GM23338 (cell line): Measurements from ENCODE around the gene BICD2. TPM values are rescaled to one million over a fixed set of nuclear protein-coding genes. Genes with fewer than 3 reads are reported as not detected.

Experiments
- ATAC-seq: fragments of 200-7000 bp; cut with Tn5 transposase; 3 replicates; pipeline ENCODE4 v1.9.1; 2020
- DNase-seq: peaks from one replicate; pipeline ENCODE4 v3.0.0-alpha.2; 2015; ENCODE audit warnings: low spot score
- H2AFZ ChIP-seq: fragments of 200-600 bp; sonication (generic); 2 replicates; pipeline ENCODE4 v1.8.0; 2016; ENCODE audit warnings: antibody characterized with exemption, mild to moderate bottlenecking, moderate library complexity
- H3F3A ChIP-seq: fragments of 200-600 bp; sonication (generic); replicated peaks from 2 replicates; pipeline ENCODE4 v1.8.0; 2017; ENCODE audit warnings: antibody characterized with exemption, mixed run types, low read depth
- H3K27ac ChIP-seq: fragments of 200-600 bp; sonication (generic); 2 replicates; pipeline ENCODE4 v1.6.1; 2016; ENCODE audit warnings: low read depth
- H3K27me3 ChIP-seq: fragments of 200-600 bp; sonication (generic); 2 replicates; pipeline ENCODE4 v1.8.0; 2016; ENCODE audit warnings: mild to moderate bottlenecking, mixed run types, moderate library complexity; ENCODE audit not compliant: insufficient read depth
- H3K36me3 ChIP-seq: fragments of 200-600 bp; sonication (generic); 2 replicates; pipeline ENCODE4 v1.8.0; 2016; ENCODE audit warnings: mild to moderate bottlenecking; ENCODE audit not compliant: insufficient read depth
- H3K4me1 ChIP-seq: fragments of 200-600 bp; sonication (generic); 2 replicates; pipeline ENCODE4 v1.8.0; 2016; ENCODE audit warnings: mild to moderate bottlenecking, moderate library complexity; ENCODE audit not compliant: insufficient read depth
- H3K4me2 ChIP-seq: fragments of 200-600 bp; sonication (generic); 2 replicates; pipeline ENCODE4 v1.7.1; 2017; ENCODE audit warnings: mixed run types
- H3K4me3 ChIP-seq: fragments of 200-600 bp; sonication (generic); 2 replicates; pipeline ENCODE4 v1.6.1; 2016; ENCODE audit warnings: mixed run types
- H3K79me2 ChIP-seq: fragments of 200-600 bp; sonication (generic); replicated peaks from 2 replicates; pipeline ENCODE4 v1.8.0; 2017; ENCODE audit warnings: mild to moderate bottlenecking; ENCODE audit not compliant: insufficient read depth
- H3K9me2 ChIP-seq: fragments of 200-600 bp; sonication (generic); 2 replicates; pipeline ENCODE4 v1.8.0; 2017; ENCODE audit not compliant: insufficient read depth
- H4K20me1 ChIP-seq: fragments of 200-600 bp; sonication (generic); replicated peaks from 2 replicates; pipeline ENCODE4 v1.8.0; 2017; ENCODE audit warnings: mild to moderate bottlenecking; ENCODE audit not compliant: insufficient read depth
- H3K27ac Mint-ChIP-seq: 2 replicates; pipeline ENCODE4 v1.8.0; 2020; ENCODE audit warnings: inconsistent platforms, mild to moderate bottlenecking, moderate library complexity, mixed read lengths
- H3K27me3 Mint-ChIP-seq: 3 replicates; pipeline ENCODE4 v1.8.0; 2022; ENCODE audit warnings: low read depth, mild to moderate bottlenecking, moderate library complexity, mixed read lengths, inconsistent platforms; ENCODE audit not compliant: insufficient read depth, poor library complexity
- H3K36me3 Mint-ChIP-seq: 3 replicates; pipeline ENCODE4 v1.8.0; 2021; ENCODE audit warnings: low read depth, mild to moderate bottlenecking, inconsistent platforms, moderate library complexity, mixed read lengths
- H3K4me1 Mint-ChIP-seq: 3 replicates; pipeline ENCODE4 v1.8.0; 2020; ENCODE audit warnings: mild to moderate bottlenecking, inconsistent platforms, mixed read lengths
- H3K4me3 Mint-ChIP-seq: 3 replicates; pipeline ENCODE4 v1.8.0; 2021; ENCODE audit warnings: moderate library complexity, mild to moderate bottlenecking, inconsistent platforms, mixed read lengths
- H3K9me3 Mint-ChIP-seq: 3 replicates; pipeline ENCODE4 v1.8.0; 2020; ENCODE audit warnings: moderate library complexity, mild to moderate bottlenecking, inconsistent platforms, mixed read lengths
- CREB1 ChIP-seq: fragments of 250-450 bp; sonication (Bioruptor Pico); IDR thresholded peaks from 2 replicates; pipeline ENCODE4 v1.5.0; 2020; ENCODE audit warnings: low read depth, mild to moderate bottlenecking, moderate library complexity
- EZH2 ChIP-seq: fragments of 200-600 bp; sonication (generic); IDR thresholded peaks from one replicate; pipeline ENCODE4 v1.8.0; 2017; ENCODE audit warnings: antibody characterized with exemption, mild to moderate bottlenecking, low read depth; ENCODE audit not compliant: unreplicated experiment
- EZH2phosphoT487 ChIP-seq: fragments of 200-600 bp; sonication (generic); IDR thresholded peaks from one replicate; pipeline ENCODE4 v1.8.1; 2018; ENCODE audit warnings: antibody characterized with exemption; ENCODE audit not compliant: unreplicated experiment
- JUNB ChIP-seq: IDR thresholded peaks from one replicate; pipeline ENCODE4 v1.6.1; 2016; ENCODE audit warnings: antibody characterized with exemption; ENCODE audit not compliant: unreplicated experiment
- NANOG ChIP-seq: IDR thresholded peaks from 2 replicates; pipeline ENCODE4 v1.6.1; 2016; ENCODE audit warnings: antibody characterized with exemption, borderline replicate concordance
- POLR2AphosphoS5 ChIP-seq: IDR thresholded peaks from 2 replicates; pipeline ENCODE4 v1.6.1; 2016; ENCODE audit warnings: antibody characterized with exemption, low read depth
- STAT1 ChIP-seq: IDR thresholded peaks from one replicate; pipeline ENCODE4 v1.6.1; 2016; ENCODE audit warnings: antibody characterized with exemption; ENCODE audit not compliant: unreplicated experiment
- ZNF114 ChIP-seq: fragments of 250-450 bp; sonication (Bioruptor Pico); IDR thresholded peaks from 2 replicates; pipeline ENCODE4 v1.5.0; 2020; ENCODE audit warnings: mild to moderate bottlenecking, moderate library complexity
- ZNF331 ChIP-seq: fragments of 250-450 bp; sonication (Bioruptor Pico); IDR thresholded peaks from 2 replicates; pipeline ENCODE4 v1.5.0; 2020; ENCODE audit warnings: low read depth, mild to moderate bottlenecking, moderate library complexity
- polyA plus RNA-seq: library from polyadenylated mRNA; unstranded; fragments of >200 nt; fragmentation: Nextera tagmentation; extraction: Ambion mirVana; gene quantifications from 2 replicates; pipeline ENCODE4 v1.2.1, GENCODE V29; 2016
- total RNA-seq: library from RNA; depleted of rRNA; stranded (reverse); fragments of >200 nt; shearing (Covaris generic); gene quantifications from 2 replicates; pipeline ENCODE4 v1.2.3, GENCODE V29; 2014
- TF ChIP-seq, protein P1 (sequence below): IDR thresholded peaks from 2 replicates; pipeline ENCODE4 v1.6.1; 2016; ENCODE audit warnings: antibody characterized with exemption
- TF ChIP-seq, protein P2 (sequence below): IDR thresholded peaks from one replicate; pipeline ENCODE4 v1.6.1; 2018; ENCODE audit warnings: antibody characterized with exemption; ENCODE audit not compliant: unreplicated experiment
- TF ChIP-seq, protein P3 (sequence below), 2 experiments: fragments of 200-600 bp in 1 of 2; sonication (generic) in 1 of 2; conservative IDR thresholded peaks; 2 replicates each; pipeline versions ENCODE4 v1.5.1 to v1.6.1; 2016 to 2017; ENCODE audit warnings: antibody characterized with exemption in 2 of 2, low read depth in 2 of 2, mild to moderate bottlenecking in 2 of 2, moderate library complexity in 1 of 2
- TF ChIP-seq, protein P4 (sequence below): fragments of 250-450 bp; sonication (Bioruptor Pico); IDR thresholded peaks from 2 replicates; pipeline ENCODE4 v1.5.0; 2020; ENCODE audit warnings: mild to moderate bottlenecking, moderate library complexity

The BICD2 gene
- total and polyA plus RNA-seq, 2 experiments from 2014 or later = 8.7 to 34.3 TPM

DNA sequence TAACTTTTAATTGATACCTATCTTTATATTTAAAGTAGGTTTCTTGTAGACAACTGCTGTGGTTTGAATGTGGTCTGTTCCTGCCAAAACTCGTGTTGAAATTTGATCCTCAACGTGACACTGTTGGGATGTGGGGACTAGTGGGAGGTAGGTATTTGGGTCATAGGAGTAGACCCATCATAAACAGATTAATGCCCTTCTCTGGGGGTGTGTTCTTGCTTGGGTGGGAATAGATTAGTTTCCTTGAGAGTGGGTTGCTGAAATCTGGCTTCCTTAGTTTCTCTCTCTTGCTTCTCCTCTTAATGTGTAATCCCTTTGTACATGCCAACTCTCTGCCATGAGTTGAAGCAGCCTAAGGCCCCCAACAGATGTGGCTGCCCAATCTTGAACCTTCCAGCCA is 60.1 kb downstream of the BICD2 start:
- no peaks in the 10 kb centered on the region for H3K9me3 Mint-ChIP-seq
- no peak overlapping the region for H3K4me2 ChIP-seq
- no peak for ATAC-seq
- H3K9me2 ChIP-seq = no peaks in the 10 kb centered on the region
- DNase-seq = no peak
- no peaks in the 10 kb centered on the region for H3K79me2 ChIP-seq
- no peak overlapping the region for H3K4me3 Mint-ChIP-seq
- H3K27me3 ChIP-seq = no peaks in the 10 kb centered on the region
- H2AFZ ChIP-seq = no peak overlapping the region
- H3F3A ChIP-seq = no peaks in the 10 kb centered on the region
- H3K27me3 Mint-ChIP-seq = peaks cover 2% of the 10 kb centered on the region
- H3K27ac Mint-ChIP-seq = no peak overlapping the region
- TF ChIP-seq STAT1 = no peak
- TF ChIP-seq, protein P1, sequence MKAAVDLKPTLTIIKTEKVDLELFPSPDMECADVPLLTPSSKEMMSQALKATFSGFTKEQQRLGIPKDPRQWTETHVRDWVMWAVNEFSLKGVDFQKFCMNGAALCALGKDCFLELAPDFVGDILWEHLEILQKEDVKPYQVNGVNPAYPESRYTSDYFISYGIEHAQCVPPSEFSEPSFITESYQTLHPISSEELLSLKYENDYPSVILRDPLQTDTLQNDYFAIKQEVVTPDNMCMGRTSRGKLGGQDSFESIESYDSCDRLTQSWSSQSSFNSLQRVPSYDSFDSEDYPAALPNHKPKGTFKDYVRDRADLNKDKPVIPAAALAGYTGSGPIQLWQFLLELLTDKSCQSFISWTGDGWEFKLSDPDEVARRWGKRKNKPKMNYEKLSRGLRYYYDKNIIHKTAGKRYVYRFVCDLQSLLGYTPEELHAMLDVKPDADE = no peak
- TF ChIP-seq, protein P2, sequence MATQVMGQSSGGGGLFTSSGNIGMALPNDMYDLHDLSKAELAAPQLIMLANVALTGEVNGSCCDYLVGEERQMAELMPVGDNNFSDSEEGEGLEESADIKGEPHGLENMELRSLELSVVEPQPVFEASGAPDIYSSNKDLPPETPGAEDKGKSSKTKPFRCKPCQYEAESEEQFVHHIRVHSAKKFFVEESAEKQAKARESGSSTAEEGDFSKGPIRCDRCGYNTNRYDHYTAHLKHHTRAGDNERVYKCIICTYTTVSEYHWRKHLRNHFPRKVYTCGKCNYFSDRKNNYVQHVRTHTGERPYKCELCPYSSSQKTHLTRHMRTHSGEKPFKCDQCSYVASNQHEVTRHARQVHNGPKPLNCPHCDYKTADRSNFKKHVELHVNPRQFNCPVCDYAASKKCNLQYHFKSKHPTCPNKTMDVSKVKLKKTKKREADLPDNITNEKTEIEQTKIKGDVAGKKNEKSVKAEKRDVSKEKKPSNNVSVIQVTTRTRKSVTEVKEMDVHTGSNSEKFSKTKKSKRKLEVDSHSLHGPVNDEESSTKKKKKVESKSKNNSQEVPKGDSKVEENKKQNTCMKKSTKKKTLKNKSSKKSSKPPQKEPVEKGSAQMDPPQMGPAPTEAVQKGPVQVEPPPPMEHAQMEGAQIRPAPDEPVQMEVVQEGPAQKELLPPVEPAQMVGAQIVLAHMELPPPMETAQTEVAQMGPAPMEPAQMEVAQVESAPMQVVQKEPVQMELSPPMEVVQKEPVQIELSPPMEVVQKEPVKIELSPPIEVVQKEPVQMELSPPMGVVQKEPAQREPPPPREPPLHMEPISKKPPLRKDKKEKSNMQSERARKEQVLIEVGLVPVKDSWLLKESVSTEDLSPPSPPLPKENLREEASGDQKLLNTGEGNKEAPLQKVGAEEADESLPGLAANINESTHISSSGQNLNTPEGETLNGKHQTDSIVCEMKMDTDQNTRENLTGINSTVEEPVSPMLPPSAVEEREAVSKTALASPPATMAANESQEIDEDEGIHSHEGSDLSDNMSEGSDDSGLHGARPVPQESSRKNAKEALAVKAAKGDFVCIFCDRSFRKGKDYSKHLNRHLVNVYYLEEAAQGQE = no peak
- TF ChIP-seq JUNB = no peak
- TF ChIP-seq ZNF331 (CRISPR knock-in tag) = no peak
- TF ChIP-seq, protein P3, sequence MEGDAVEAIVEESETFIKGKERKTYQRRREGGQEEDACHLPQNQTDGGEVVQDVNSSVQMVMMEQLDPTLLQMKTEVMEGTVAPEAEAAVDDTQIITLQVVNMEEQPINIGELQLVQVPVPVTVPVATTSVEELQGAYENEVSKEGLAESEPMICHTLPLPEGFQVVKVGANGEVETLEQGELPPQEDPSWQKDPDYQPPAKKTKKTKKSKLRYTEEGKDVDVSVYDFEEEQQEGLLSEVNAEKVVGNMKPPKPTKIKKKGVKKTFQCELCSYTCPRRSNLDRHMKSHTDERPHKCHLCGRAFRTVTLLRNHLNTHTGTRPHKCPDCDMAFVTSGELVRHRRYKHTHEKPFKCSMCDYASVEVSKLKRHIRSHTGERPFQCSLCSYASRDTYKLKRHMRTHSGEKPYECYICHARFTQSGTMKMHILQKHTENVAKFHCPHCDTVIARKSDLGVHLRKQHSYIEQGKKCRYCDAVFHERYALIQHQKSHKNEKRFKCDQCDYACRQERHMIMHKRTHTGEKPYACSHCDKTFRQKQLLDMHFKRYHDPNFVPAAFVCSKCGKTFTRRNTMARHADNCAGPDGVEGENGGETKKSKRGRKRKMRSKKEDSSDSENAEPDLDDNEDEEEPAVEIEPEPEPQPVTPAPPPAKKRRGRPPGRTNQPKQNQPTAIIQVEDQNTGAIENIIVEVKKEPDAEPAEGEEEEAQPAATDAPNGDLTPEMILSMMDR (conservative IDR thresholded peaks at IDR 0.05; ENCODE audit: low read depth in 2 of 2) = no peak
- TF ChIP-seq CREB1 = no peak
- no peak for TF ChIP-seq NANOG
- TF ChIP-seq, protein P4, sequence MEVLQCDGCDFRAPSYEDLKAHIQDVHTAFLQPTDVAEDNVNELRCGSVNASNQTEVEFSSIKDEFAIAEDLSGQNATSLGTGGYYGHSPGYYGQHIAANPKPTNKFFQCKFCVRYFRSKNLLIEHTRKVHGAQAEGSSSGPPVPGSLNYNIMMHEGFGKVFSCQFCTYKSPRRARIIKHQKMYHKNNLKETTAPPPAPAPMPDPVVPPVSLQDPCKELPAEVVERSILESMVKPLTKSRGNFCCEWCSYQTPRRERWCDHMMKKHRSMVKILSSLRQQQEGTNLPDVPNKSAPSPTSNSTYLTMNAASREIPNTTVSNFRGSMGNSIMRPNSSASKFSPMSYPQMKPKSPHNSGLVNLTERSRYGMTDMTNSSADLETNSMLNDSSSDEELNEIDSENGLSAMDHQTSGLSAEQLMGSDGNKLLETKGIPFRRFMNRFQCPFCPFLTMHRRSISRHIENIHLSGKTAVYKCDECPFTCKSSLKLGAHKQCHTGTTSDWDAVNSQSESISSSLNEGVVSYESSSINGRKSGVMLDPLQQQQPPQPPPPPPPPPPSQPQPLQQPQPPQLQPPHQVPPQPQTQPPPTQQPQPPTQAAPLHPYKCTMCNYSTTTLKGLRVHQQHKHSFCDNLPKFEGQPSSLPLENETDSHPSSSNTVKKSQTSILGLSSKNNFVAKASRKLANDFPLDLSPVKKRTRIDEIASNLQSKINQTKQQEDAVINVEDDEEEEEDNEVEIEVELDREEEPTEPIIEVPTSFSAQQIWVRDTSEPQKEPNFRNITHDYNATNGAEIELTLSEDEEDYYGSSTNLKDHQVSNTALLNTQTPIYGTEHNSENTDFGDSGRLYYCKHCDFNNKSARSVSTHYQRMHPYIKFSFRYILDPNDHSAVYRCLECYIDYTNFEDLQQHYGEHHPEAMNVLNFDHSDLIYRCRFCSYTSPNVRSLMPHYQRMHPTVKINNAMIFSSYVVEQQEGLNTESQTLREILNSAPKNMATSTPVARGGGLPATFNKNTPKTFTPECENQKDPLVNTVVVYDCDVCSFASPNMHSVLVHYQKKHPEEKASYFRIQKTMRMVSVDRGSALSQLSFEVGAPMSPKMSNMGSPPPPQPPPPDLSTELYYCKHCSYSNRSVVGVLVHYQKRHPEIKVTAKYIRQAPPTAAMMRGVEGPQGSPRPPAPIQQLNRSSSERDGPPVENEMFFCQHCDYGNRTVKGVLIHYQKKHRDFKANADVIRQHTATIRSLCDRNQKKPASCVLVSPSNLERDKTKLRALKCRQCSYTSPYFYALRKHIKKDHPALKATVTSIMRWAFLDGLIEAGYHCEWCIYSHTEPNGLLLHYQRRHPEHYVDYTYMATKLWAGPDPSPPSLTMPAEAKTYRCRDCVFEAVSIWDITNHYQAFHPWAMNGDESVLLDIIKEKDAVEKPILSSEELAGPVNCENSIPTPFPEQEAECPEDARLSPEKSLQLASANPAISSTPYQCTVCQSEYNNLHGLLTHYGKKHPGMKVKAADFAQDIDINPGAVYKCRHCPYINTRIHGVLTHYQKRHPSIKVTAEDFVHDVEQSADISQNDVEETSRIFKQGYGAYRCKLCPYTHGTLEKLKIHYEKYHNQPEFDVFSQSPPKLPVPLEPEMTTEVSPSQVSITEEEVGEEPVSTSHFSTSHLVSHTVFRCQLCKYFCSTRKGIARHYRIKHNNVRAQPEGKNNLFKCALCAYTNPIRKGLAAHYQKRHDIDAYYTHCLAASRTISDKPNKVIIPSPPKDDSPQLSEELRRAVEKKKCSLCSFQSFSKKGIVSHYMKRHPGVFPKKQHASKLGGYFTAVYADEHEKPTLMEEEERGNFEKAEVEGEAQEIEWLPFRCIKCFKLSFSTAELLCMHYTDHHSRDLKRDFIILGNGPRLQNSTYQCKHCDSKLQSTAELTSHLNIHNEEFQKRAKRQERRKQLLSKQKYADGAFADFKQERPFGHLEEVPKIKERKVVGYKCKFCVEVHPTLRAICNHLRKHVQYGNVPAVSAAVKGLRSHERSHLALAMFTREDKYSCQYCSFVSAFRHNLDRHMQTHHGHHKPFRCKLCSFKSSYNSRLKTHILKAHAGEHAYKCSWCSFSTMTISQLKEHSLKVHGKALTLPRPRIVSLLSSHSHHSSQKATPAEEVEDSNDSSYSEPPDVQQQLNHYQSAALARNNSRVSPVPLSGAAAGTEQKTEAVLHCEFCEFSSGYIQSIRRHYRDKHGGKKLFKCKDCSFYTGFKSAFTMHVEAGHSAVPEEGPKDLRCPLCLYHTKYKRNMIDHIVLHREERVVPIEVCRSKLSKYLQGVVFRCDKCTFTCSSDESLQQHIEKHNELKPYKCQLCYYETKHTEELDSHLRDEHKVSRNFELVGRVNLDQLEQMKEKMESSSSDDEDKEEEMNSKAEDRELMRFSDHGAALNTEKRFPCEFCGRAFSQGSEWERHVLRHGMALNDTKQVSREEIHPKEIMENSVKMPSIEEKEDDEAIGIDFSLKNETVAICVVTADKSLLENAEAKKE (CRISPR knock-in tag) = no peak
- no peak for TF ChIP-seq EZH2
- TF ChIP-seq ZNF114 (CRISPR knock-in tag) = no peak
- TF ChIP-seq POLR2AphosphoS5 = no peak
- no peak for TF ChIP-seq EZH2phosphoT487
- no peaks in the 10 kb centered on the region for H3K4me1 Mint-ChIP-seq
- H4K20me1 ChIP-seq = no peaks in the 10 kb centered on the region; the same call in 1 of the 2 replicates
- no peaks in the 10 kb centered on the region for H3K4me1 ChIP-seq
- H3K4me3 ChIP-seq = no peak overlapping the region
- no peaks in the 10 kb centered on the region for H3K36me3 Mint-ChIP-seq
- no peaks in the 10 kb centered on the region for H3K36me3 ChIP-seq
- H3K27ac ChIP-seq = no peak overlapping the region
